B cell (primary cell): ENCODE results near the gene BAG2. TPM values are rescaled to one million over a fixed set of nuclear protein-coding genes. Genes with fewer than 3 reads are reported as not detected.

Source experiments
- ATAC-seq: fragments of 200-7000 bp; cut with Tn5 transposase; one replicate; pipeline ENCODE4 v1.10.0; 2021; ENCODE audit warnings: low read depth, mild to moderate bottlenecking, moderate number of reproducible peaks, moderate library complexity
- CTCF ChIA-PET: fragments of 350-600 bp; sonication (Branson Sonifier 250); formaldehyde crosslinking; loops from one replicate; lab custom pipeline; 2021; ENCODE audit warnings: antibody characterized with exemption, inconsistent platforms; lab: Charles Lee
- POLR2A ChIA-PET: fragments of 350-600 bp; sonication (Branson Sonifier 250); formaldehyde crosslinking; loops from one replicate; lab custom pipeline; 2021; ENCODE audit warnings: antibody characterized with exemption; lab: Charles Lee
- DNase-seq: peaks from one replicate; pipeline ENCODE4 v3.0.0; 2013
- H2AFZ ChIP-seq: 2 replicates; pipeline ENCODE4 v1.6.1; 2012; ENCODE audit warnings: mild to moderate bottlenecking, low read depth, low read length; ENCODE audit not compliant: insufficient read depth, poor library complexity, severe bottlenecking
- H3K27ac ChIP-seq, 2 donors: 1 replicate in 1 of 2; 2 replicates in 1 of 2; pipeline ENCODE4 v1.5.1; 2012 to 2013; ENCODE audit warnings: low read length in 2 of 2, mild to moderate bottlenecking in 2 of 2, moderate library complexity in 1 of 2
- H3K27me3 ChIP-seq, 4 experiments: fragments of 200-600 bp in 1 of 4; sonication (generic) in 1 of 4; replicated peaks in 1 of 4; 1 replicate in 2 of 4; 2 replicates in 2 of 4; pipeline versions ENCODE4 v1.6.1 to v1.7.0; 2013 to 2016; ENCODE audit warnings: low read length in 3 of 4, mild to moderate bottlenecking in 2 of 4, mixed read lengths in 1 of 4, moderate library complexity in 1 of 4; ENCODE audit not compliant: insufficient read depth in 4 of 4, control insufficient read depth in 3 of 4; ENCODE audit errors: control extremely low read depth in 1 of 4
- H3K36me3 ChIP-seq, 2 experiments: replicated peaks in 1 of 2; 1 replicate in 1 of 2; 2 replicates in 1 of 2; pipeline versions ENCODE4 v1.6.1 to v1.7.1; 2013; ENCODE audit warnings: low read length in 1 of 2; ENCODE audit not compliant: insufficient read depth in 2 of 2, control insufficient read depth in 1 of 2; ENCODE audit errors: control extremely low read depth in 1 of 2, extremely low read depth in 1 of 2
- H3K4me1 ChIP-seq, 2 donors: fragments of 200-600 bp in 1 of 2; sonication (generic) in 1 of 2; 1 replicate in 1 of 2; 2 replicates in 1 of 2; pipeline versions ENCODE4 v1.5.1 to v1.6.1; 2013 to 2017; ENCODE audit warnings: low read length in 2 of 2; ENCODE audit not compliant: control insufficient read depth in 2 of 2, insufficient read depth in 2 of 2
- H3K4me2 ChIP-seq: replicated peaks from 2 replicates; pipeline ENCODE3; 2012; ENCODE audit warnings: mild to moderate bottlenecking, low read depth, low read length; ENCODE audit not compliant: poor library complexity, severe bottlenecking
- H3K4me3 ChIP-seq, 5 experiments: fragments of 200-600 bp in 1 of 5; sonication (generic) in 1 of 5; 1 replicate in 3 of 5; 2 replicates in 2 of 5; pipeline versions ENCODE4 v1.5.1 to v1.7.0; 2011 to 2016; ENCODE audit warnings: low read length in 4 of 5, mild to moderate bottlenecking in 4 of 5, low read depth in 2 of 5, control low read depth in 1 of 5, moderate library complexity in 1 of 5; ENCODE audit not compliant: insufficient read depth in 1 of 5; ENCODE audit errors: control extremely low read depth in 1 of 5, extremely low read depth in 1 of 5
- H3K79me2 ChIP-seq: fragments of 200-600 bp; sonication (generic); one replicate; pipeline ENCODE4 v1.6.0; 2016; ENCODE audit warnings: low read length; ENCODE audit not compliant: control insufficient read depth, insufficient read depth
- H3K9ac ChIP-seq: fragments of 200-600 bp; sonication (generic); 2 replicates; pipeline ENCODE4 v1.6.1; 2017; ENCODE audit warnings: mild to moderate bottlenecking, low read length, moderate library complexity
- H3K9me3 ChIP-seq, 3 donors: one replicate each; pipeline versions ENCODE4 v1.6.1 to v1.7.1; 2013; ENCODE audit warnings: low read length in 2 of 3; ENCODE audit not compliant: control insufficient read depth in 2 of 3, insufficient read depth in 1 of 3; ENCODE audit errors: control extremely low read depth in 1 of 3
- H4K20me1 ChIP-seq: 2 replicates; pipeline ENCODE4 v1.6.0; 2012; ENCODE audit warnings: mild to moderate bottlenecking, low read length; ENCODE audit not compliant: insufficient read depth, control insufficient read depth, poor library complexity, severe bottlenecking
- H3K27ac Mint-ChIP-seq: one replicate; pipeline ENCODE4 v1.8.0; 2021; ENCODE audit warnings: mixed read lengths
- H3K27me3 Mint-ChIP-seq: one replicate; pipeline ENCODE4 v1.8.0; 2021; ENCODE audit warnings: mixed read lengths
- H3K4me1 Mint-ChIP-seq: one replicate; pipeline ENCODE4 v1.8.0; 2021; ENCODE audit warnings: mixed read lengths
- H3K4me3 Mint-ChIP-seq: one replicate; pipeline ENCODE4 v1.8.0; 2021; ENCODE audit warnings: mixed read lengths
- H3K9me3 Mint-ChIP-seq: one replicate; pipeline ENCODE4 v1.8.0; 2022; ENCODE audit warnings: mixed read lengths; ENCODE audit not compliant: insufficient read depth
- EZH2 ChIP-seq: IDR thresholded peaks from 2 replicates; pipeline ENCODE4 v1.6.1; 2012; ENCODE audit warnings: borderline replicate concordance, low read depth, mild to moderate bottlenecking, moderate library complexity, low read length; ENCODE audit not compliant: insufficient read depth, poor library complexity, severe bottlenecking
- WGBS: methylation state at CpG from one replicate; pipeline ENCODE4 v1.1.5; 2013; ENCODE audit warnings: missing lambda C conversion rate; ENCODE audit not compliant: insufficient coverage; 5-methylcytosine and 5-hydroxymethylcytosine counted together
- intact Hi-C: fragments of 100-400 bp; cut with micrococcal nuclease; formaldehyde crosslinking; loops from one replicate; pipeline ENCODE4 v1.10.0; 2022
- polyA plus RNA-seq: library from polyadenylated mRNA; depleted of rRNA; stranded (reverse); fragments of >200 nt; gene quantifications from 2 replicates; pipeline ENCODE4 v1.2.3, GENCODE V29; 2012
- total RNA-seq, 2 donors: library from RNA; stranded (reverse); fragments of 120-200 nt in 1 of 2; gene quantifications; 1 replicate in 1 of 2; 2 replicates in 1 of 2; pipeline versions ENCODE4 v1.2.3 to v1.2.4, GENCODE V29; 2013 to 2022
- TF ChIP-seq, protein P1 (sequence below): fragments of 200-600 bp; IDR thresholded peaks from one replicate; pipeline ENCODE4 v1.8.0; 2022; ENCODE audit warnings: antibody characterized with exemption, mild to moderate bottlenecking

BAG2 gene
- total and polyA plus RNA-seq, 2 donors (not counting 1 experiment from before 2014, with no cell fraction given) = 1.5 to 4.7 TPM

DNA sequence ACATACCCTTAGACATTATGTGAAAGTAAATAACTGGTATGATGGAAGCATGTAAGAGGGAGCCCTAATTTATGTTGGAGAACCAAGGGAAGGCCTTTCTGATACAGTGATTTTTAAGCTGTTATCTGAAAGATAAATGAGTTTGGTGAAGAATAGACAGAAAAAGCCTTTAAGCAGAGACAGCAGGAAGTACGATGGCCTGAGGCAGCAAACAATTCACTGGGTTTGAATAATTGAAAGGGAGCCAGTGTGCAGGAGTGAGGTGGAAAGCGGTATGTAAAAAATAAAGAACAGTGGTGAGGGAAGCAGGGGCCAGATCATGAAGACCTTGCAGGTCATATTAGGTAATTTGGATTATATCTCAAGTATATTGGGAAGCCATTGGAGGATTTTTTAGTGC is 54.1 kb downstream of the BAG2 start:
- Histone ChIP-seq H3K4me3 (no peak overlapping the region), H3K36me3 (no peaks in the 10 kb centered on the region), H3K9ac (no peak overlapping the region), H3K9me3 (no peaks in the 10 kb centered on the region), H3K4me2 (no peak overlapping the region), H2AFZ (no peak overlapping the region), H3K4me1 (peaks cover 7 to 11% of the 10 kb centered on the region in 2 donors), H3K79me2 (no peaks in the 10 kb centered on the region), H3K27ac (no peak overlapping the region), H4K20me1 (no peaks in the 10 kb centered on the region), H3K27me3 (peaks cover 0 to 20% (median 11%) of the 10 kb centered on the region in 4 experiments)
- no peak for DNase-seq
- Mint-ChIP-seq H3K4me3 (no peak overlapping the region), H3K4me1 (peaks cover 13% of the 10 kb centered on the region), H3K27me3 (peaks cover 45% of the 10 kb centered on the region), H3K27ac (no peak overlapping the region), H3K9me3 (no peaks in the 10 kb centered on the region)
- TF ChIP-seq, protein P1, sequence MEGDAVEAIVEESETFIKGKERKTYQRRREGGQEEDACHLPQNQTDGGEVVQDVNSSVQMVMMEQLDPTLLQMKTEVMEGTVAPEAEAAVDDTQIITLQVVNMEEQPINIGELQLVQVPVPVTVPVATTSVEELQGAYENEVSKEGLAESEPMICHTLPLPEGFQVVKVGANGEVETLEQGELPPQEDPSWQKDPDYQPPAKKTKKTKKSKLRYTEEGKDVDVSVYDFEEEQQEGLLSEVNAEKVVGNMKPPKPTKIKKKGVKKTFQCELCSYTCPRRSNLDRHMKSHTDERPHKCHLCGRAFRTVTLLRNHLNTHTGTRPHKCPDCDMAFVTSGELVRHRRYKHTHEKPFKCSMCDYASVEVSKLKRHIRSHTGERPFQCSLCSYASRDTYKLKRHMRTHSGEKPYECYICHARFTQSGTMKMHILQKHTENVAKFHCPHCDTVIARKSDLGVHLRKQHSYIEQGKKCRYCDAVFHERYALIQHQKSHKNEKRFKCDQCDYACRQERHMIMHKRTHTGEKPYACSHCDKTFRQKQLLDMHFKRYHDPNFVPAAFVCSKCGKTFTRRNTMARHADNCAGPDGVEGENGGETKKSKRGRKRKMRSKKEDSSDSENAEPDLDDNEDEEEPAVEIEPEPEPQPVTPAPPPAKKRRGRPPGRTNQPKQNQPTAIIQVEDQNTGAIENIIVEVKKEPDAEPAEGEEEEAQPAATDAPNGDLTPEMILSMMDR = no peak
- no peak for TF ChIP-seq EZH2
- no peak for ATAC-seq
- ChIA-PET POLR2A (no interaction called here), CTCF (no interaction called here)
- WGBS = 95% methylated on average over 2 of the region's 2 CpGs
- intact Hi-C loops = no loop called here

Other genes with a start within 250 kb of the BAG2 start
- gene BEND6, start 217.2 kb upstream of the BAG2 start, total RNA-seq = not detected in 2 replicates
- not detected in 2 replicates for gene BEND6, start 217.2 kb upstream of the BAG2 start, polyA plus RNA-seq
- gene KIAA1586, start 125.6 kb upstream of the BAG2 start, total RNA-seq = 16.3 and 17.3 TPM in 2 replicates
- gene KIAA1586, start 125.6 kb upstream of the BAG2 start, polyA plus RNA-seq = 1.2 and 1.8 TPM in 2 replicates
- gene ZNF451, start 82.1 kb upstream of the BAG2 start, total RNA-seq = 86.3 and 106 TPM in 2 replicates
- 25.9 and 38.9 TPM in 2 replicates for gene ZNF451, start 82.1 kb upstream of the BAG2 start, polyA plus RNA-seq
- 0.78 and 0.94 TPM in 2 replicates for gene RAB23, start 50.0 kb downstream of the BAG2 start, total RNA-seq
- 0.10 and 0.12 TPM in 2 replicates for gene RAB23, start 50.0 kb downstream of the BAG2 start, polyA plus RNA-seq
- gene PRIM2, start 145.3 kb downstream of the BAG2 start, total RNA-seq = 21.0 and 21.7 TPM in 2 replicates
- 5.2 and 6.4 TPM in 2 replicates for gene PRIM2, start 145.3 kb downstream of the BAG2 start, polyA plus RNA-seq